K562 (cell line): Measurements from ENCODE around the gene ALK. TPM values are rescaled to one million over a fixed set of nuclear protein-coding genes. Genes with fewer than 3 reads are reported as not detected.

Source experiments
- ATAC-seq: fragments of 200-7000 bp; cut with Tn5 transposase; 3 replicates; pipeline ENCODE4 v1.9.1; 2020; ENCODE audit warnings: moderate library complexity
- BruUV-seq: library from RNA; stranded (reverse); fragments of 400-500 nt; replicated peaks from 2 replicates; lab custom pipeline; 2021; lab: Mats Ljungman, UMichigan
- CTCF ChIA-PET: fragments of 300-600 bp; formaldehyde crosslinking; extraction: SDS; loops from one replicate; lab custom pipeline; 2021; ENCODE audit warnings: low intra/inter-chr PET ratio; lab: Yijun Ruan, JAX
- POLR2A ChIA-PET: fragments of 300-600, 350-650 bp; sonication (Branson Sonifier 250); formaldehyde crosslinking; extraction: SDS; loops from one replicate; lab custom pipeline; 2021; ENCODE audit warnings: antibody characterized with exemption, inconsistent platforms; lab: Yijun Ruan, JAX
- DNase-seq, 4 experiments: peaks; one replicate each; pipeline versions ENCODE4 v3.0.0 to v3.0.0-alpha.2; 2011 to 2018; ENCODE audit warnings: low spot score in 3 of 4, mixed read lengths in 3 of 4; ENCODE audit errors: extremely low read depth in 1 of 4
- FAIRE-seq: peaks from 2 replicates; lab custom pipeline; 2011; peaks lifted over from hg19 to GRCh38; lab: Jason Lieb, UNC
- H2AFZ ChIP-seq: 2 replicates; pipeline ENCODE4 v1.6.0; 2011; ENCODE audit warnings: low read depth, low read length, control low read depth, inconsistent platforms
- H3K27ac ChIP-seq: fragments of 200-600 bp; 3 replicates; pipeline ENCODE4 v1.8.0; 2011; ENCODE audit warnings: low read depth, mild to moderate bottlenecking, control low read depth, inconsistent platforms, low read length, moderate library complexity, mixed read lengths; ENCODE audit errors: extremely low read depth
- H3K27me3 ChIP-seq, 2 experiments: fragments of 300-600 bp in 1 of 2; 2 replicates in 1 of 2; 3 replicates in 1 of 2; pipeline versions ENCODE4 v1.6.0 to v1.8.0; 2011; ENCODE audit warnings: inconsistent platforms in 2 of 2, low read length in 2 of 2, mild to moderate bottlenecking in 1 of 2, mixed read lengths in 1 of 2, moderate library complexity in 1 of 2; ENCODE audit not compliant: control insufficient read depth in 2 of 2, insufficient read depth in 2 of 2
- H3K36me3 ChIP-seq: fragments of 300-600 bp; 3 replicates; pipeline ENCODE4 v1.8.0; 2011; ENCODE audit warnings: mild to moderate bottlenecking, low read length, inconsistent platforms; ENCODE audit not compliant: control insufficient read depth, insufficient read depth
- H3K4me1 ChIP-seq, 2 experiments: fragments of 200-600 bp in 1 of 2; replicated peaks in 1 of 2; 2 replicates in 1 of 2; 3 replicates in 1 of 2; pipeline versions ENCODE4 v1.5.1 to v1.8.0; 2011; ENCODE audit warnings: inconsistent platforms in 2 of 2, low read length in 2 of 2, mild to moderate bottlenecking in 1 of 2, mixed read lengths in 1 of 2, moderate library complexity in 1 of 2; ENCODE audit not compliant: control insufficient read depth in 2 of 2, insufficient read depth in 2 of 2
- H3K4me2 ChIP-seq: 2 replicates; pipeline ENCODE4 v1.6.1; 2011; ENCODE audit warnings: low read length, control low read depth, inconsistent platforms, mixed read lengths; ENCODE audit not compliant: insufficient read depth
- H3K4me3 ChIP-seq: fragments of 200-600 bp; sonication (generic), shearing (Covaris generic); 2 replicates; pipeline ENCODE4 v1.5.1; 2016; ENCODE audit warnings: control low read depth, inconsistent platforms
- H3K79me2 ChIP-seq: fragments of 200-600 bp; 3 replicates; pipeline ENCODE4 v1.8.0; 2011; ENCODE audit warnings: low read length, inconsistent platforms; ENCODE audit not compliant: control insufficient read depth, insufficient read depth
- H3K9ac ChIP-seq, 2 experiments: 2 replicates each; pipeline versions ENCODE4 v1.6.0 to v1.6.1; 2011; ENCODE audit warnings: low read depth in 2 of 2, low read length in 2 of 2, control low read depth in 1 of 2, inconsistent platforms in 1 of 2, mild to moderate bottlenecking in 1 of 2, mixed read lengths in 1 of 2; ENCODE audit not compliant: insufficient read depth in 1 of 2
- H3K9me1 ChIP-seq: one replicate; pipeline ENCODE4 v1.6.0; 2011; ENCODE audit warnings: inconsistent platforms, mild to moderate bottlenecking, low read length, moderate library complexity; ENCODE audit not compliant: control insufficient read depth, insufficient read depth
- H3K9me3 ChIP-seq: replicated peaks from 2 replicates; pipeline ENCODE4 v1.5.1; 2011; ENCODE audit warnings: low read depth, low read length, inconsistent platforms; ENCODE audit not compliant: control insufficient read depth, insufficient read depth
- H4K20me1 ChIP-seq: replicated peaks from 2 replicates; pipeline ENCODE4 v1.6.1; 2011; ENCODE audit warnings: low read length, inconsistent platforms, mixed read lengths; ENCODE audit not compliant: control insufficient read depth, insufficient read depth
- CREM ChIP-seq: IDR thresholded peaks from 2 replicates; pipeline ENCODE4 v1.6.1; 2014; ENCODE audit warnings: antibody characterized with exemption, low read depth
- E2F6 ChIP-seq, 2 experiments: IDR thresholded peaks; 2 replicates each; pipeline ENCODE4 v1.6.1; 2011; ENCODE audit warnings: borderline replicate concordance in 1 of 2, control low read depth in 1 of 2, low read depth in 1 of 2, low read length in 1 of 2, mild to moderate bottlenecking in 1 of 2, mixed read lengths in 1 of 2, moderate library complexity in 1 of 2; ENCODE audit not compliant: insufficient read depth in 1 of 2, insufficient read length in 1 of 2, poor library complexity in 1 of 2, severe bottlenecking in 1 of 2; ENCODE audit errors: extremely low read depth in 1 of 2
- ILF3 ChIP-seq: fragments of 450-650 bp; IDR thresholded peaks from 2 replicates; pipeline ENCODE4 v1.6.1; 2018; ENCODE audit warnings: antibody characterized with exemption, mild to moderate bottlenecking, moderate library complexity, borderline replicate concordance
- MAX ChIP-seq: sonication (generic); formaldehyde crosslinking; IDR thresholded peaks from 2 replicates; pipeline ENCODE4 v1.9.0; 2022; ENCODE audit warnings: mild to moderate bottlenecking, missing genetic modification reagents
- PCBP1 ChIP-seq: fragments of 200-400 bp; formaldehyde crosslinking; IDR thresholded peaks from 2 replicates; pipeline ENCODE4 v1.6.1; 2018; ENCODE audit warnings: mild to moderate bottlenecking, low read depth, low read length; ENCODE audit not compliant: poor library complexity, severe bottlenecking
- RBM39 ChIP-seq: fragments of 200-400 bp; formaldehyde crosslinking; optimal IDR thresholded peaks from 2 replicates; pipeline ENCODE3; 2018; ENCODE audit warnings: low read depth, low read length
- TFAM ChIP-seq: fragments of 250-450 bp; sonication (Bioruptor Pico); conservative IDR thresholded peaks from 2 replicates; pipeline ENCODE4 v1.5.0; 2021; ENCODE audit warnings: mild to moderate bottlenecking, moderate library complexity
- ZNF695 ChIP-seq: fragments of 450-650 bp; formaldehyde crosslinking; IDR thresholded peaks from 2 replicates; pipeline ENCODE4 v1.4.0; 2020; ENCODE audit warnings: mild to moderate bottlenecking, moderate library complexity
- WGBS: fragments of 100-300 bp; shearing (Covaris generic); methylation state at CpG from one replicate; pipeline ENCODE4 v1.1.6; 2016; ENCODE audit warnings: low coverage, mixed read lengths; ENCODE audit not compliant: insufficient coverage; ENCODE audit errors: missing lambda C conversion rate; 5-methylcytosine and 5-hydroxymethylcytosine counted together
- in situ Hi-C: fragments of 300-500 bp; cut with MboI; formaldehyde crosslinking; loops from 4 replicates; pipeline ENCODE4 v1.15.0; 2018; ENCODE audit warnings: inconsistent platforms, mixed read lengths
- intact Hi-C: fragments of 100-400 bp; cut with micrococcal nuclease; formaldehyde crosslinking; loops from 2 replicates; pipeline ENCODE4 v1.14.2; 2022
- polyA plus RNA-seq, 8 experiments: library from polyadenylated mRNA; depleted of rRNA in 4 of 8; stranded (reverse) in 5 of 8; unstranded in 3 of 8; fragments of >200 nt; fragmentation: Nextera tagmentation in 2 of 8; fragmentation: Illumina TruSeq in 1 of 8; extraction: Ambion mirVana in 2 of 8; extraction: Trizol in 1 of 8; gene quantifications; 2 replicates each; pipeline versions ENCODE4 v1.2.1 to v1.2.3, GENCODE V29; 2011 to 2014; ENCODE audit warnings: inconsistent platforms in 1 of 8, missing spikeins in 1 of 8
- total RNA-seq, 7 experiments: library from RNA; depleted of rRNA in 6 of 7; stranded (reverse); fragments of >200 nt in 6 of 7; fragmentation: Illumina TruSeq in 2 of 7; extraction: Trizol in 2 of 7; gene quantifications; 2 replicates each; pipeline versions ENCODE4 v1.2.1 to v1.2.3, GENCODE V29; 2011 to 2021; ENCODE audit warnings: low replicate concordance in 1 of 7

The ALK gene
- total and polyA plus RNA-seq, 9 of the 15 experiments (the other 6 are each of a cell fraction or from before 2014, with no cell fraction given): not detected

- WGBS: 0% methylated on average over 3 of the region's 3 CpGs
- POLR2A ChIA-PET: interaction anchor here (0.6 kb wide), 1 partner anchor 309 kb away, joined by 3 read pairs; no protein-coding TSS in a partner anchor
- in situ Hi-C loops: no loop called here
- no peak for DNase-seq
- BruUV-seq: no TSS peak
- Histone ChIP-seq H4K20me1 (no peaks in the 10 kb centered on the region), H3K27me3 (no peaks in the 10 kb centered on the region; a peak in 1 of 5 replicates), H3K36me3 (no peaks in the 10 kb centered on the region), H3K4me3 (no peak overlapping the region), H3K27ac (no peak overlapping the region), H3K79me2 (no peaks in the 10 kb centered on the region), H3K9ac (no peak overlapping the region)
- intact Hi-C loops: no loop called here
- CTCF ChIA-PET: no interaction called here
- ATAC-seq: no peak
- FAIRE-seq: no peak
- TF ChIP-seq ZNF695 (CRISPR knock-in tag): no peak
- TF ChIP-seq RBM39: no peak
- TF ChIP-seq E2F6 (IDR thresholded peaks at IDR 0.05; ENCODE audit: borderline replicate concordance in 1 of 2, extremely low read depth in 1 of 2, insufficient read depth in 1 of 2, insufficient read length in 1 of 2, low read depth in 1 of 2, low read length in 1 of 2, poor library complexity in 1 of 2, severe bottlenecking in 1 of 2): no peak
- no peak for TF ChIP-seq CREM
- no peak for TF ChIP-seq TFAM
- no peak for TF ChIP-seq ILF3
- no peak for TF ChIP-seq MAX
- TF ChIP-seq PCBP1: no peak
- TF ChIP-seq, all 486 proteins: peak for 0
- H2AFZ ChIP-seq: no peak overlapping the region
- no peaks in the 10 kb centered on the region for H3K9me3 ChIP-seq
- no peak overlapping the region for H3K4me2 ChIP-seq
- H3K9me1 ChIP-seq: no peaks in the 10 kb centered on the region
- no peaks in the 10 kb centered on the region for H3K4me1 ChIP-seq
These were observed 304.0 kb downstream of the ALK start for GRCh38 chr2:29617351-29617750.
